KOPT-K1 (cell line): ENCODE results near the gene TK1.

Source experiments
- H3K27ac ChIP-seq: fragments of 200-600 bp; sonication (generic); 2 replicates; pipeline ENCODE4 v1.5.1; 2016; ENCODE audit warnings: antibody characterized with exemption, mild to moderate bottlenecking, low read depth, low read length; ENCODE audit not compliant: poor library complexity, severe bottlenecking
- H3K36me3 ChIP-seq: fragments of 200-600 bp; sonication (generic); 2 replicates; pipeline ENCODE4 v1.5.1; 2017; ENCODE audit warnings: antibody characterized with exemption, mild to moderate bottlenecking, low read length, moderate library complexity; ENCODE audit not compliant: insufficient read depth
- H3K9me3 ChIP-seq: fragments of 200-600 bp; sonication (generic); 2 replicates; pipeline ENCODE4 v1.5.1; 2017; ENCODE audit warnings: antibody characterized with exemption, low read length, mild to moderate bottlenecking; ENCODE audit not compliant: insufficient read depth, poor library complexity, severe bottlenecking

TK1 gene

GRCh38 chr17:78130437-78131101 is 56.3 kb downstream of the TK1 start, which contains the start of gene TMC8:
TMC8 (plus strand) TSS chr17:78130771; CDS start chr17:78131589, 818 bp downstream.
- no peaks in the 10 kb centered on the region for H3K9me3 ChIP-seq
- H3K36me3 ChIP-seq = peaks cover 41% of the 10 kb centered on the region
- peak within 1 kb of the TSS; percentile 97 for H3K27ac ChIP-seq

GRCh38 chr17:78130090-78130436 is 56.8 kb downstream of the TK1 start:
- H3K9me3 ChIP-seq = no peaks in the 10 kb centered on the region
- H3K27ac ChIP-seq = peak overlapping the region; percentile 97
- H3K36me3 ChIP-seq = peaks cover 36% of the 10 kb centered on the region

GRCh38 chr17:78129351-78130089 is 57.3 kb downstream of the TK1 start:
- peaks cover 31% of the 10 kb centered on the region for H3K36me3 ChIP-seq
- no peaks in the 10 kb centered on the region for H3K9me3 ChIP-seq
- peak overlapping the region; percentile 97 for H3K27ac ChIP-seq

GRCh38 chr17:78128551-78129350 is 58.1 kb downstream of the TK1 start, which contains the start of gene TMC6:
TMC6 (minus strand) TSS chr17:78128755; CDS start chr17:78126832, 1,923 bp downstream.
- Histone ChIP-seq H3K9me3 (no peaks in the 10 kb centered on the region), H3K36me3 (peaks cover 31% of the 10 kb centered on the region), H3K27ac (peak within 1 kb of the TSS; percentile 97)

GRCh38 chr17:78127888-78128550 is 58.8 kb downstream of the TK1 start:
- H3K9me3 ChIP-seq = no peaks in the 10 kb centered on the region
- H3K36me3 ChIP-seq = peaks cover 31% of the 10 kb centered on the region
- peak overlapping the region; percentile 97 for H3K27ac ChIP-seq

GRCh38 chr17:78127239-78127887 is 59.5 kb downstream of the TK1 start:
- Histone ChIP-seq H3K9me3 (no peaks in the 10 kb centered on the region), H3K27ac (peak overlapping the region; percentile 97), H3K36me3 (peaks cover 31% of the 10 kb centered on the region)

GRCh38 chr17:78126895-78127238 is 60.0 kb downstream of the TK1 start:
- H3K27ac ChIP-seq = peak overlapping the region; percentile 97
- no peaks in the 10 kb centered on the region for H3K9me3 ChIP-seq
- H3K36me3 ChIP-seq = peaks cover 33% of the 10 kb centered on the region

GRCh38 chr17:78125976-78126894 is 60.6 kb downstream of the TK1 start:
- H3K36me3 ChIP-seq = peaks cover 36% of the 10 kb centered on the region
- peak overlapping the region; percentile 97 for H3K27ac ChIP-seq
- no peaks in the 10 kb centered on the region for H3K9me3 ChIP-seq

GRCh38 chr17:78125138-78125913 is 61.5 kb downstream of the TK1 start:
- peak overlapping the region; percentile 97 for H3K27ac ChIP-seq
- H3K9me3 ChIP-seq = no peaks in the 10 kb centered on the region
- H3K36me3 ChIP-seq = peaks cover 43% of the 10 kb centered on the region

- H3K36me3 ChIP-seq = peaks cover 44% of the 10 kb centered on the region
- no peak overlapping the region for H3K27ac ChIP-seq
- H3K9me3 ChIP-seq = no peaks in the 10 kb centered on the region
Observed at GRCh38 chr17:78124836-78125137, 62.1 kb downstream of the TK1 start.
